Lung (tissue), 12 donors: ENCODE data around the gene ANKHD1. TPM values are rescaled to one million over a fixed set of nuclear protein-coding genes. Genes with fewer than 3 reads are reported as not detected.
A peak's percentile ranks its signal among the peaks of the same experiment; 100 is the strongest.

ENCODE experiments used
- ATAC-seq: fragments of 200-7000 bp; cut with Tn5 transposase; one replicate; pipeline ENCODE4 v1.9.1; 2020; ENCODE audit warnings: moderate number of reproducible peaks; ENCODE audit not compliant: insufficient read depth, low FRiP score
- DNase-seq, 3 donors: peaks; one replicate each; pipeline ENCODE4 v3.0.0-alpha.2; 2013 to 2017
- H3K27ac ChIP-seq, 2 donors: one replicate each; pipeline ENCODE4 v1.5.1; 2013; ENCODE audit warnings: mild to moderate bottlenecking in 2 of 2, moderate library complexity in 2 of 2, control low read depth in 1 of 2, inconsistent platforms in 1 of 2, low read depth in 1 of 2, low read length in 1 of 2
- H3K27me3 ChIP-seq, 3 donors: one replicate each; pipeline ENCODE4 v1.5.1; 2013; ENCODE audit warnings: low read length in 2 of 3; ENCODE audit not compliant: control insufficient read depth in 3 of 3, insufficient read depth in 3 of 3
- H3K36me3 ChIP-seq, 4 donors: one replicate each; pipeline ENCODE4 v1.5.1; 2013; ENCODE audit warnings: low read length in 4 of 4, mild to moderate bottlenecking in 1 of 4, moderate library complexity in 1 of 4; ENCODE audit not compliant: control insufficient read depth in 4 of 4, insufficient read depth in 4 of 4
- H3K4me1 ChIP-seq, 5 donors: one replicate each; pipeline ENCODE4 v1.5.1; 2013; ENCODE audit warnings: low read length in 5 of 5, mild to moderate bottlenecking in 2 of 5, moderate library complexity in 1 of 5; ENCODE audit not compliant: control insufficient read depth in 5 of 5, insufficient read depth in 5 of 5
- H3K4me3 ChIP-seq: one replicate; pipeline ENCODE4 v1.5.1; 2013; ENCODE audit warnings: mild to moderate bottlenecking, control low read depth, moderate library complexity
- H3K9ac ChIP-seq, 2 donors: one replicate each; pipeline ENCODE4 v1.5.1; 2013; ENCODE audit warnings: low read length in 2 of 2, control low read depth in 1 of 2; ENCODE audit not compliant: insufficient read depth in 1 of 2
- H3K9me3 ChIP-seq, 4 donors: one replicate each; pipeline ENCODE4 v1.5.1; 2013; ENCODE audit warnings: low read length in 3 of 4, mild to moderate bottlenecking in 1 of 4, moderate library complexity in 1 of 4; ENCODE audit not compliant: control insufficient read depth in 4 of 4, insufficient read depth in 3 of 4
- CTCF ChIP-seq: IDR thresholded peaks from 2 replicates; pipeline ENCODE4 v1.5.1; 2012; ENCODE audit warnings: mild to moderate bottlenecking; ENCODE audit errors: control extremely low read depth, extremely low read depth
- WGBS, 2 donors: extraction: QIAGEN DNeasy Blood & Tissue Kit; methylation state at CpG; one replicate each; pipeline ENCODE4 v1.1.7; 2013; 5-methylcytosine and 5-hydroxymethylcytosine counted together
- polyA plus RNA-seq, 2 donors: library from polyadenylated mRNA; stranded (reverse); fragments of 200-250 nt; gene quantifications; one replicate each; pipeline ENCODE4 v1.2.1, GENCODE V29; 2013
- total RNA-seq, 2 donors: library from RNA; depleted of rRNA in 1 of 2; stranded (reverse); fragments of >200 nt in 1 of 2; gene quantifications; one replicate each; pipeline ENCODE4 v1.2.1, GENCODE V29; 2014 to 2021
- donor health status: control.
- donor health status: control.
- donor health status: Bipolar disorder and iron deficiency.
- donor health status: healthy.
- donor health status: DM: yes; HTN: yes; CAD: no.

Gene ANKHD1
- total and polyA plus RNA-seq, 4 donors: 53.0 to 200 (median 90.8) TPM

DNA sequence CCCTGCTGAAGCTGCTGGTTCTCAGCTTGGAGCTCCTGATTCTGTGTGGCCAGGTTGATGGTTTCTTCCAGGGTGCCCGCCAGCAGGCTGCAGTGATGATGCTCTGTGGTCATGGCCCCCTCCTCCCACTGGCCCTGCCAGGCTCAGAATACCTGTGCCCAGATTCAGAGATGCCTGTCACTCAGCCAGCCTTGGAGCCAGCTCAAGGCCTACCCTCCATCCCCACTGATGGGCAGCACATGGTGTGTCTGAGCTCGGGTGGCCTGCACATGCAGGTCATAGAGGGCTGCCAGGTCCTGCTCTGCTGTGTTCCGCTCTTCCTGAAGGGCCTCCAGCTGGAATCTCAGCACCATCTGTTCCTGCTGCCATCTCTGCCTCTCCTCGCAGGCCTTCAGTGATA lies 168.4 kb downstream of the ANKHD1 start:
- DNase-seq (no peak), ATAC-seq (no peak)
- Histone ChIP-seq H3K4me1 (peaks cover 0 to 32% (median 26%) of the 10 kb centered on the region in 5 donors), H3K9me3 (no peaks in the 10 kb centered on the region), H3K27me3 (no peaks in the 10 kb centered on the region), H3K36me3 (peaks cover 0 to 24% (median 18%) of the 10 kb centered on the region in 4 donors), H3K27ac (peak overlapping the region in 1 of 2 donors; percentile 37), H3K4me3 (no peak overlapping the region), H3K9ac (no peak overlapping the region)
- WGBS, 2 donors: 89 to 92% methylated on average over 4 of the region's 4 CpGs
- no peak for TF ChIP-seq CTCF

DNA sequence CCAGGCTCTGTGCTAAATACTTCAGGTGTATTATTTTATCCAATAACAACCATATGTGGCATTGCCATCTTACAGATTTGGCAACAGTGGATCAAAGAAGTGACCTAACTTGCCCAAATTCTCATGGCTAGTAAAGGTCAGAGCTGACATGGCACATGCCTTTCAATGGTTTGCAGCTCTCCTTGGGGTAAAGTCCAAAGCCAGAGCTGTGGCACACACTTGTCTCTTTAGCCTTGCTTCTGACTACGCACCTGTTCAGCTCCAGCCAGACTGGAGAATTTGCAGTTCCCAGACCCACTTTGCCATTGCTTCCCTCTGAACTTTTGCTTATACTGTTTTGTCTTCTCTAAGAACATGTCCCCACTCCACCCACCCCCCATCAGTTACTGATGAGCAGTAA lies 168.9 kb downstream of the ANKHD1 start:
- no peak for TF ChIP-seq CTCF
- WGBS, 2 donors: 93 to 98% methylated on average over 1 of the region's 1 CpG
- H3K4me3 ChIP-seq: no peak overlapping the region
- no peaks in the 10 kb centered on the region for H3K9me3 ChIP-seq
- H3K36me3 ChIP-seq: peaks cover 0 to 24% (median 18%) of the 10 kb centered on the region in 4 donors
- H3K27ac ChIP-seq: peak overlapping the region in 1 of 2 donors; percentile 37
- H3K4me1 ChIP-seq: peaks cover 0 to 32% (median 23%) of the 10 kb centered on the region in 5 donors
- DNase-seq (no peak), ATAC-seq (no peak)
- no peak overlapping the region for H3K9ac ChIP-seq
- H3K27me3 ChIP-seq: no peaks in the 10 kb centered on the region

GRCh38 chr5:140571105-140571504 lies 169.5 kb downstream of the ANKHD1 start:
- no peak for TF ChIP-seq CTCF
- Histone ChIP-seq H3K36me3 (peaks cover 0 to 22% (median 15%) of the 10 kb centered on the region in 4 donors), H3K4me3 (no peak overlapping the region), H3K4me1 (peaks cover 0 to 28% (median 17%) of the 10 kb centered on the region in 5 donors), H3K27ac (peak overlapping the region in 1 of 2 donors; percentile 37), H3K9ac (no peak overlapping the region), H3K27me3 (no peaks in the 10 kb centered on the region), H3K9me3 (no peaks in the 10 kb centered on the region)
- DNase-seq (peak in 2 of 3 donors; percentile 43 to 66), ATAC-seq (no peak)
- WGBS, 2 donors: 75 to 85% methylated on average over 5 of the region's 5 CpGs

DNA sequence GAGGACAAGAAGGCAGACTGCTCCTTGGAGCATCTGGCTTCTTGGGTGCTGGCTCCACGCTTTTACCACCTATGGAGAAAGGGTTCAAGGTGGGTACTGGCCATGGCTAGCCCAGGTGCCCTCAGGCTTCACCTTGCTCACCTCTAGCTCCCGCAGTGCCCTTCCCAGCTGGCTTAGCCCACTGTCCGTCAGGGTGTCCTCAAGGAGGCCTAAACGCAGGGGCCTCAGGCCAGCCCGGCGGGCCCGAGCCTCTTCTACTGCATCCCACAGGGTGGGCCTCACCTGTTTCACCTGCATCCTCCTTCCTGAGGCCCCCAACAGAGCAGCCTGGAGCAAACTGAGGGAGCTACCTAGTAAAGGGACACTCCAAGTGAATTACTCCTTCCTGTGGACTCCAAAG lies 172.1 kb downstream of the ANKHD1 start:
- DNase-seq (no peak), ATAC-seq (no peak)
- Histone ChIP-seq H3K9ac (no peak overlapping the region), H3K27ac (peak overlapping the region in 1 of 2 donors; percentile 21), H3K9me3 (no peaks in the 10 kb centered on the region), H3K4me3 (no peak overlapping the region), H3K4me1 (peaks cover 0 to 18% (median 7%) of the 10 kb centered on the region in 5 donors), H3K27me3 (no peaks in the 10 kb centered on the region), H3K36me3 (peaks cover 0 to 3% (median 0%) of the 10 kb centered on the region in 4 donors)
- TF ChIP-seq CTCF: no peak
- 96 to 99% methylated on average over 7 of the region's 7 CpGs for WGBS, 2 donors
